ENCODE measurements around the gene IGFBP7.

Gene IGFBP7

GRCh38 chr4:56986192-56986591 lies 124.0 kb downstream of the IGFBP7 start:
- H3K4me3 ChIP-seq (ENCODE audit: control insufficient read depth, low read depth, low read length): no peak overlapping the region
- no peak for TF ChIP-seq CTCF (conservative IDR thresholded peaks at IDR 0.05; ENCODE audit: control insufficient read depth, insufficient read depth, low read depth, low read length)
- DNase-seq (ENCODE audit: low read depth): no peak

GRCh38 chr4:56981795-56982201 lies 128.4 kb downstream of the IGFBP7 start:
- H3K4me3 ChIP-seq (ENCODE audit: control insufficient read depth, low read depth, low read length): no peak overlapping the region
- no peak for DNase-seq (ENCODE audit: low read depth)
- TF ChIP-seq CTCF (conservative IDR thresholded peaks at IDR 0.05; ENCODE audit: control insufficient read depth, insufficient read depth, low read depth, low read length): no peak

Measured in fibroblast of mammary gland (primary cell).